K562 (cell line): ENCODE data around the gene SPIC. TPM values are rescaled to one million over a fixed set of nuclear protein-coding genes. Genes with fewer than 3 reads are reported as not detected.
A peak's percentile ranks its signal among the peaks of the same experiment; 100 is the strongest.

ENCODE experiments used
- MBD1 ChIP-seq: fragments of 250-450 bp; sonication (Bioruptor Pico); IDR thresholded peaks from 2 replicates; pipeline ENCODE4 v1.8.0; 2022; ENCODE audit warnings: inconsistent platforms
- POLR2B ChIP-seq: fragments of 450-650 bp; IDR thresholded peaks from 2 replicates; pipeline ENCODE4 v1.6.1; 2018; ENCODE audit warnings: low read depth; ENCODE audit not compliant: partially characterized antibody
- RREB1 ChIP-seq: fragments of 250-450 bp; sonication (Bioruptor Pico); IDR thresholded peaks from 2 replicates; pipeline ENCODE4 v1.4.0; 2020
- SNRNP70 ChIP-seq: fragments of 200-400 bp; formaldehyde crosslinking; optimal IDR thresholded peaks from 2 replicates; pipeline ENCODE3; 2017; ENCODE audit warnings: low read depth, low read length
- ZBTB40 ChIP-seq, 2 experiments: fragments of 450-650 bp in 1 of 2; sonication (generic) in 1 of 2; formaldehyde crosslinking in 1 of 2; IDR thresholded peaks; 2 replicates each; pipeline versions ENCODE4 v1.7.1 to v1.9.0; 2016 to 2022; ENCODE audit warnings: inconsistent platforms in 1 of 2, mild to moderate bottlenecking in 1 of 2, missing genetic modification reagents in 1 of 2
- ZFX ChIP-seq: sonication (generic); formaldehyde crosslinking; IDR thresholded peaks from 2 replicates; pipeline ENCODE4 v1.8.0; 2022; ENCODE audit warnings: mild to moderate bottlenecking, missing genetic modification reagents, moderate library complexity
- ZNF384 ChIP-seq: IDR thresholded peaks from 2 replicates; pipeline ENCODE4 v1.6.1; 2012; ENCODE audit warnings: low read depth, low read length, improper control_type of control experiment
- ZNF766 ChIP-seq: fragments of 200-800 bp; sonication (Bioruptor generic); conservative IDR thresholded peaks from 2 replicates; pipeline ENCODE4 v1.6.1; 2016; ENCODE audit warnings: missing genetic modification characterization, missing compliant biosample characterization
- polyA plus RNA-seq, 8 experiments: library from polyadenylated mRNA; depleted of rRNA in 4 of 8; stranded (reverse) in 5 of 8; unstranded in 3 of 8; fragments of >200 nt; fragmentation: Nextera tagmentation in 2 of 8; fragmentation: Illumina TruSeq in 1 of 8; extraction: Ambion mirVana in 2 of 8; extraction: Trizol in 1 of 8; gene quantifications; 2 replicates each; pipeline versions ENCODE4 v1.2.1 to v1.2.3, GENCODE V29; 2011 to 2014; ENCODE audit warnings: inconsistent platforms in 1 of 8, missing spikeins in 1 of 8
- total RNA-seq, 7 experiments: library from RNA; depleted of rRNA in 6 of 7; stranded (reverse); fragments of >200 nt in 6 of 7; fragmentation: Illumina TruSeq in 2 of 7; extraction: Trizol in 2 of 7; gene quantifications; 2 replicates each; pipeline versions ENCODE4 v1.2.1 to v1.2.3, GENCODE V29; 2011 to 2021; ENCODE audit warnings: low replicate concordance in 1 of 7

Gene SPIC
- total and polyA plus RNA-seq, 9 of the 15 experiments (the other 6 are each of a cell fraction or from before 2014, with no cell fraction given): not detected

GRCh38 chr12:101459642-101460346 lies 15.3 kb upstream of the SPIC start (continued):
- TF ChIP-seq ZBTB40 (IDR thresholded peaks at IDR 0.05) (no peak), ZBTB40 (CRISPR knock-in tag; IDR thresholded peaks at IDR 0.05) (no peak), SNRNP70 (no peak), ZNF384 (no peak), MBD1 (CRISPR knock-in tag) (no peak), POLR2B (no peak), ZFX (peak; percentile 36; the same call in 1 of the 2 replicates), RREB1 (CRISPR knock-in tag) (no peak), ZNF766 (CRISPR knock-in tag) (no peak)
